B cell (primary cell): Measurements from ENCODE around the gene RRAS2. TPM values are rescaled to one million over a fixed set of nuclear protein-coding genes. Genes with fewer than 3 reads are reported as not detected.
"Not testable (repeated sequence)": the region's sequence is repeated elsewhere in the genome, so short reads cannot be mapped to it uniquely, and the experiment has no call there.

Experiments used
- ATAC-seq: fragments of 200-7000 bp; cut with Tn5 transposase; one replicate; pipeline ENCODE4 v1.10.0; 2021; ENCODE audit warnings: low read depth, mild to moderate bottlenecking, moderate number of reproducible peaks, moderate library complexity
- CTCF ChIA-PET: fragments of 350-600 bp; sonication (Branson Sonifier 250); formaldehyde crosslinking; loops from one replicate; lab custom pipeline; 2021; ENCODE audit warnings: antibody characterized with exemption, inconsistent platforms; lab: Charles Lee
- POLR2A ChIA-PET: fragments of 350-600 bp; sonication (Branson Sonifier 250); formaldehyde crosslinking; loops from one replicate; lab custom pipeline; 2021; ENCODE audit warnings: antibody characterized with exemption; lab: Charles Lee
- DNase-seq: peaks from one replicate; pipeline ENCODE4 v3.0.0; 2013
- H2AFZ ChIP-seq: 2 replicates; pipeline ENCODE4 v1.6.1; 2012; ENCODE audit warnings: mild to moderate bottlenecking, low read depth, low read length; ENCODE audit not compliant: insufficient read depth, poor library complexity, severe bottlenecking
- H3K27ac ChIP-seq, 2 donors: 1 replicate in 1 of 2; 2 replicates in 1 of 2; pipeline ENCODE4 v1.5.1; 2012 to 2013; ENCODE audit warnings: low read length in 2 of 2, mild to moderate bottlenecking in 2 of 2, moderate library complexity in 1 of 2
- H3K27me3 ChIP-seq, 4 experiments: fragments of 200-600 bp in 1 of 4; sonication (generic) in 1 of 4; replicated peaks in 1 of 4; 1 replicate in 2 of 4; 2 replicates in 2 of 4; pipeline versions ENCODE4 v1.6.1 to v1.7.0; 2013 to 2016; ENCODE audit warnings: low read length in 3 of 4, mild to moderate bottlenecking in 2 of 4, mixed read lengths in 1 of 4, moderate library complexity in 1 of 4; ENCODE audit not compliant: insufficient read depth in 4 of 4, control insufficient read depth in 3 of 4; ENCODE audit errors: control extremely low read depth in 1 of 4
- H3K36me3 ChIP-seq, 2 experiments: replicated peaks in 1 of 2; 1 replicate in 1 of 2; 2 replicates in 1 of 2; pipeline versions ENCODE4 v1.6.1 to v1.7.1; 2013; ENCODE audit warnings: low read length in 1 of 2; ENCODE audit not compliant: insufficient read depth in 2 of 2, control insufficient read depth in 1 of 2; ENCODE audit errors: control extremely low read depth in 1 of 2, extremely low read depth in 1 of 2
- H3K4me1 ChIP-seq, 2 donors: fragments of 200-600 bp in 1 of 2; sonication (generic) in 1 of 2; 1 replicate in 1 of 2; 2 replicates in 1 of 2; pipeline versions ENCODE4 v1.5.1 to v1.6.1; 2013 to 2017; ENCODE audit warnings: low read length in 2 of 2; ENCODE audit not compliant: control insufficient read depth in 2 of 2, insufficient read depth in 2 of 2
- H3K4me2 ChIP-seq: replicated peaks from 2 replicates; pipeline ENCODE3; 2012; ENCODE audit warnings: mild to moderate bottlenecking, low read depth, low read length; ENCODE audit not compliant: poor library complexity, severe bottlenecking
- H3K4me3 ChIP-seq, 5 experiments: fragments of 200-600 bp in 1 of 5; sonication (generic) in 1 of 5; 1 replicate in 3 of 5; 2 replicates in 2 of 5; pipeline versions ENCODE4 v1.5.1 to v1.7.0; 2011 to 2016; ENCODE audit warnings: low read length in 4 of 5, mild to moderate bottlenecking in 4 of 5, low read depth in 2 of 5, control low read depth in 1 of 5, moderate library complexity in 1 of 5; ENCODE audit not compliant: insufficient read depth in 1 of 5; ENCODE audit errors: control extremely low read depth in 1 of 5, extremely low read depth in 1 of 5
- H3K79me2 ChIP-seq: fragments of 200-600 bp; sonication (generic); one replicate; pipeline ENCODE4 v1.6.0; 2016; ENCODE audit warnings: low read length; ENCODE audit not compliant: control insufficient read depth, insufficient read depth
- H3K9ac ChIP-seq: fragments of 200-600 bp; sonication (generic); 2 replicates; pipeline ENCODE4 v1.6.1; 2017; ENCODE audit warnings: mild to moderate bottlenecking, low read length, moderate library complexity
- H3K9me3 ChIP-seq, 3 donors: one replicate each; pipeline versions ENCODE4 v1.6.1 to v1.7.1; 2013; ENCODE audit warnings: low read length in 2 of 3; ENCODE audit not compliant: control insufficient read depth in 2 of 3, insufficient read depth in 1 of 3; ENCODE audit errors: control extremely low read depth in 1 of 3
- H4K20me1 ChIP-seq: 2 replicates; pipeline ENCODE4 v1.6.0; 2012; ENCODE audit warnings: mild to moderate bottlenecking, low read length; ENCODE audit not compliant: insufficient read depth, control insufficient read depth, poor library complexity, severe bottlenecking
- H3K27ac Mint-ChIP-seq: one replicate; pipeline ENCODE4 v1.8.0; 2021; ENCODE audit warnings: mixed read lengths
- H3K27me3 Mint-ChIP-seq: one replicate; pipeline ENCODE4 v1.8.0; 2021; ENCODE audit warnings: mixed read lengths
- H3K4me1 Mint-ChIP-seq: one replicate; pipeline ENCODE4 v1.8.0; 2021; ENCODE audit warnings: mixed read lengths
- H3K4me3 Mint-ChIP-seq: one replicate; pipeline ENCODE4 v1.8.0; 2021; ENCODE audit warnings: mixed read lengths
- H3K9me3 Mint-ChIP-seq: one replicate; pipeline ENCODE4 v1.8.0; 2022; ENCODE audit warnings: mixed read lengths; ENCODE audit not compliant: insufficient read depth
- CTCF ChIP-seq: fragments of 200-600 bp; IDR thresholded peaks from one replicate; pipeline ENCODE4 v1.8.0; 2022; ENCODE audit warnings: antibody characterized with exemption, mild to moderate bottlenecking
- EZH2 ChIP-seq: IDR thresholded peaks from 2 replicates; pipeline ENCODE4 v1.6.1; 2012; ENCODE audit warnings: borderline replicate concordance, low read depth, mild to moderate bottlenecking, moderate library complexity, low read length; ENCODE audit not compliant: insufficient read depth, poor library complexity, severe bottlenecking
- WGBS: methylation state at CpG from one replicate; pipeline ENCODE4 v1.1.5; 2013; ENCODE audit warnings: missing lambda C conversion rate; ENCODE audit not compliant: insufficient coverage; 5-methylcytosine and 5-hydroxymethylcytosine counted together
- intact Hi-C: fragments of 100-400 bp; cut with micrococcal nuclease; formaldehyde crosslinking; loops from one replicate; pipeline ENCODE4 v1.10.0; 2022
- polyA minus RNA-seq: library from RNA; depleted of rRNA, polyadenylated mRNA; stranded (reverse); fragments of >200 nt; gene quantifications from 2 replicates; pipeline ENCODE4 v1.2.3, GENCODE V29; 2012
- polyA plus RNA-seq: library from polyadenylated mRNA; depleted of rRNA; stranded (reverse); fragments of >200 nt; gene quantifications from 2 replicates; pipeline ENCODE4 v1.2.3, GENCODE V29; 2012
- total RNA-seq, 2 donors: library from RNA; stranded (reverse); fragments of 120-200 nt in 1 of 2; gene quantifications; 1 replicate in 1 of 2; 2 replicates in 1 of 2; pipeline versions ENCODE4 v1.2.3 to v1.2.4, GENCODE V29; 2013 to 2022

RRAS2 gene
- 72.4 and 80.1 TPM in 2 replicates for total RNA-seq
- total RNA-seq (2013) = 88.8 TPM
- 31.8 and 46.6 TPM in 2 replicates for polyA plus RNA-seq
- polyA minus RNA-seq = 94.5 and 114 TPM in 2 replicates

- peak within 1 kb of the TSS; percentile 89 for H3K4me2 ChIP-seq
- peak within 1 kb of the TSS; percentile 68 for H2AFZ ChIP-seq
- ChIA-PET CTCF (interaction anchor here (1.0 to 4.3 kb wide), 5 partner anchors 24 to 96 kb away, joined by 4 to 14 read pairs (median 6); no protein-coding TSS in a partner anchor), POLR2A (interaction anchor here (1.0 to 1.1 kb wide), 2 partner anchors 40 to 45 kb away, joined by 3 read pairs; no protein-coding TSS in a partner anchor)
- peaks cover 58% of the 10 kb centered on the region for H3K79me2 ChIP-seq
- peak within 1 kb of the TSS; percentile 65 to 94 (median 88) for H3K4me3 ChIP-seq
- Mint-ChIP-seq H3K27ac (peak within 1 kb of the TSS; percentile 87), H3K9me3 (no peaks in the 10 kb centered on the region), H3K4me1 (peaks cover 43% of the 10 kb centered on the region), H3K4me3 (peak within 1 kb of the TSS; percentile 91), H3K27me3 (no peaks in the 10 kb centered on the region)
- H3K27me3 ChIP-seq = no peaks in the 10 kb centered on the region
- intact Hi-C loops = loop anchor here (1.0 to 5.0 kb wide), 8 partner anchors 16 to 533 kb away; partner anchors contain the start of genes COPB1, CYP2R1 and PSMA1
- DNase-seq = peak; percentile 90
- H3K36me3 ChIP-seq = no peaks in the 10 kb centered on the region
- peak within 1 kb of the TSS; percentile 52 to 76 for H3K27ac ChIP-seq
- no peaks in the 10 kb centered on the region for H3K9me3 ChIP-seq
- H4K20me1 ChIP-seq = peaks cover 21% of the 10 kb centered on the region
- under 1% methylated on average over 75 of the region's 78 CpGs for WGBS
- no peak for TF ChIP-seq EZH2
- TF ChIP-seq CTCF = no peak
- H3K4me1 ChIP-seq = peaks cover 28 to 36% of the 10 kb centered on the region in 2 donors
- peak within 1 kb of the TSS; percentile 85 for H3K9ac ChIP-seq
- peak; percentile 91 for ATAC-seq
These were observed at the start of gene RRAS2 for GRCh38 chr11:14358729-14359439. TSS of gene RRAS2 (minus strand) at chr11:14359183. CDS start at chr11:14358870, 313 bp downstream.

- Histone ChIP-seq H3K27me3 (no peaks in the 10 kb centered on the region), H4K20me1 (no peaks in the 10 kb centered on the region), H2AFZ (no peak overlapping the region), H3K4me1 (no peaks in the 10 kb centered on the region), H3K36me3 (no peaks in the 10 kb centered on the region), H3K79me2 (no peaks in the 10 kb centered on the region), H3K4me3 (no peak overlapping the region), H3K9ac (no peak overlapping the region), H3K4me2 (no peak overlapping the region), H3K27ac (no peak overlapping the region), H3K9me3 (no peaks in the 10 kb centered on the region)
- no peak for DNase-seq
- Mint-ChIP-seq H3K4me1 (peaks cover 3% of the 10 kb centered on the region), H3K27me3 (no peaks in the 10 kb centered on the region), H3K4me3 (no peak overlapping the region), H3K27ac (no peak overlapping the region), H3K9me3 (no peaks in the 10 kb centered on the region)
- no CpG with 5 or more reads among the region's 2 CpGs for WGBS
- ChIA-PET CTCF (no interaction called here), POLR2A (no interaction called here)
- intact Hi-C loops = no loop called here
- no peak for TF ChIP-seq CTCF
- TF ChIP-seq EZH2 = no peak
- ATAC-seq = no peak
These were observed 49.6 kb upstream of the RRAS2 start for GRCh38 chr11:14408612-14409011.

- H3K9ac ChIP-seq, H3K4me1 Mint-ChIP-seq, H3K4me1 ChIP-seq, POLR2A ChIA-PET, H3K27me3 ChIP-seq, H3K27me3 Mint-ChIP-seq, H3K27ac Mint-ChIP-seq, H3K4me3 ChIP-seq, H4K20me1 ChIP-seq, H3K27ac ChIP-seq, intact Hi-C loops, H3K9me3 Mint-ChIP-seq, H3K9me3 ChIP-seq, H3K79me2 ChIP-seq, H3K36me3 ChIP-seq, ATAC-seq, H3K4me2 ChIP-seq, H2AFZ ChIP-seq, CTCF ChIA-PET, H3K4me3 Mint-ChIP-seq, DNase-seq: not testable (repeated sequence)
- WGBS = no CpG with 5 or more reads among the region's 2 CpGs
These were observed 47.1 kb upstream of the RRAS2 start for GRCh38 chr11:14406116-14406515.
